Measurements from ENCODE around the gene SLC38A11.
"Not testable (repeated sequence)": the region's sequence is repeated elsewhere in the genome, so short reads cannot be mapped to it uniquely, and the experiment has no call there.

SLC38A11 gene, protein sequence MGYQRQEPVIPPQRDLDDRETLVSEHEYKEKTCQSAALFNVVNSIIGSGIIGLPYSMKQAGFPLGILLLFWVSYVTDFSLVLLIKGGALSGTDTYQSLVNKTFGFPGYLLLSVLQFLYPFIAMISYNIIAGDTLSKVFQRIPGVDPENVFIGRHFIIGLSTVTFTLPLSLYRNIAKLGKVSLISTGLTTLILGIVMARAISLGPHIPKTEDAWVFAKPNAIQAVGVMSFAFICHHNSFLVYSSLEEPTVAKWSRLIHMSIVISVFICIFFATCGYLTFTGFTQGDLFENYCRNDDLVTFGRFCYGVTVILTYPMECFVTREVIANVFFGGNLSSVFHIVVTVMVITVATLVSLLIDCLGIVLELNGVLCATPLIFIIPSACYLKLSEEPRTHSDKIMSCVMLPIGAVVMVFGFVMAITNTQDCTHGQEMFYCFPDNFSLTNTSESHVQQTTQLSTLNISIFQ

DNA sequence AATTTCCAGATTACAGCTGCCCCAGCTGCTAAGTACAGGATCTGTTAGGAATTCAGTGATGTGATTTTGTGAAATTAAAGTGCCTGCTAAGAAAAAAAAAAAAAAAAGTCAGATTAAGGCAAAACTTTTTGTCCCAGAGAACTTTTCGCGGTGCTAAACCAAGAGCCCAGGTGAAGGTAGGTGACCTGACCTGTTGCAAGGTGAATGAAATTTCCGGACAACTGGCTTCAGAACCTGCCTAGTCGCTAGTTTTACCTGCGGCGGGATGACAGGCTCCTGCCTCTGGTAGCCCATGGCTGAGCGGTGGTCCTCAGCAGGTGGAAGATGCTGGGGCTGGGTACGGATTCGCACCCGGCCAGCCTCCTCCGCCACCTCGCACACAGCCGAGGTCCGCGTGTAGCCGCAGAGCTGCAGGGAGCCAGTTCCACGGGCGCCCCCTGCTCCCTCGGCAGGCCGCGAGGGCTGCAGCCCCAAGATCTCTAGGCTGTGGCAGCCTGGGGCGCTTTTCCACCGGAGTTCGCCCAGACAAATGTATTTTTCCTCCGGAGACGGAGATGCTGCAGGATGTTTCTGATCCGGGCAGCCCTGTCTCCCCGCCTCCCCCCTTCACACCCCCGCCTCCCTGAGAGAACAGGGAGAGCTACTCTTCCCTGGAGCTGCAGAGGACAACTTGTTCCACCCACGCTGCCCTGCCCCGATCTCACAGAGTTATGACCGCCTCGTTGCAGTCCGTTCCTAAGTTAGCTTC, at the start of gene SLC38A11:
SLC38A11 (minus strand) TSS at position 572 of the 748 bp plus-strand sequence; CDS start at position 294, 278 bp downstream.
- DNase-seq = no peak

DNA sequence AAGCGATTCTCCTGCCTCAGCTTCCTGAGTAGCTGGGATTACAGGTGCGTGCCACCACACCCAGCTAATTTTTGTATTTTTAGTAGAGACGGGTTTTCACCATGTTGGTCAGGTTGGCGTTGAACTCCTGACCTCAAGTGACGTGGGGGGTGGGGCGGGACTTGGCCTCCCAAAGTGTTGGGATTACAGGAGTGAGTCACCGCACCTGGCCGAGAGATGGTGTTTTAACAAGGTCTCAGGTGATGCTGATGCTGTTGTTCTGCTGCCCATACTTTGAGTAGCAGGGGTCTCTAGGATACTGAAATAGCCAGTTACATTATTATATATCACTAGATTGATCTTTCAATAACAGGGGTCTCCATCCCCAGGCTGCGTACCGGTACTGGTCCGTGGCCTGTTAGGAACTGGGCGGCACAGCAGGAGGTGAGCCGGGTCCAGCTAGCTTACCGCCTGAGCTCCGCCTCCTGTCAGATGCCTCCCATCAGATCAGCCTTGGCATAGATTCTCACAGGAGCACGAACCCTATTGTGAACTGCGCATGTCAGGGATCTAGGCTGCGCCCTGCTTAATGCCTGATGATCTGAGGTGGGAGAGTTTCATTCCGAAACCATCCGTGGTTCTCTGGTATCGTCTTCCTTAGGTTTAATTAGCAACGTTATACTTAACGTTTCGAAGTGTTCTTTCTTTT, 48.3 kb upstream of the SLC38A11 start:
- no peak for DNase-seq

DNA sequence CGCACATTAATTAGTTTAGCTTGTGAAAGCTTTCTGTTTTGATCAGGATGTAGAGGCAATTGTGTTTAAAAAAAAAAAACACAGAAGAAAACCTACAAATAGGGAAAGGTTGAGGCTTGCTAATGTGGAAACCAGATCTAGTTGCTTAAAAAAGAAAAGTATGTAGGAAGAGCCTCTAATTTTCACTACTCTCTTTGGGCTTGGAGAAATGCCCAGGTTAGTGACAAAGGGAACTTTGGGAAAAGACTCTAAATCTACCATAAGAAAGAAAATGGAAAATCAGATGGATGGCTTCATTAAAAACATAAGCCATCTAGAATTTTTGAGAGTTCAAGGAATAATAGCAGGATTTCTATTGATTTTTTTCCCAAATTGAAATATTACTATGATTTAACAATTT, 47.3 kb upstream of the SLC38A11 start:
- DNase-seq = no peak

DNA sequence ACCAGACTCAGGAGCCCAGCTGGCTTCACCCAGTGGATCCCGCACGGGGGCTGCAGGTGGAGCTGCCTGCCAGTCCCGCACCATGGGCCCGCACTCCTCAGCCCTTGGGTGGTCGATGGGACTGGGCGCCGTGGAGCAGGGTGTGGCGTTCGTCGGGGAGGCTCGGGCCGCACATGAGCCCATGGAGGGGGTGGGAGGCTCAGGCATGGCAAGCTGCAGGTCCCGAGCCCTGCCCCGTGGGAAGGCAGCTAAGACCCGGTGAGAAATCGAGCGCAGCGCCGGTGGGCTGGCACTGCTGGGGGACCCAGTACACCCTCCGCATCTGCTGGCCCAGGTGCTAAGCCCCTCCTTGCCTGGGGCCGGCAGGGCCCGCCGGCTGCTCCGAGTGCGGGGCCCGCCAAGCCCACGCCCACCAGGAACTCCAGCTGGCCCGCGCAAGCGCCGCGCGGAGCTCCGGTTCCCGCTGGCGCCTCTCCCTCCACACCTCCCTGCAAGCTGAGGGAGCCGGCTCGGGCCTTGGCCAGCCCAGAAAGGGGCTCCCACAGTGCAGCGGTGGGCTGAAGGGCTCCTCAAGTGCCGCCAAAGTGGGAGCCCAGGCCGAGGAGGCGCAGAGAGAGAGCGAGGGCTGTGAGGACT, 39.5 kb upstream of the SLC38A11 start:
- DNase-seq = not testable (repeated sequence)

DNA sequence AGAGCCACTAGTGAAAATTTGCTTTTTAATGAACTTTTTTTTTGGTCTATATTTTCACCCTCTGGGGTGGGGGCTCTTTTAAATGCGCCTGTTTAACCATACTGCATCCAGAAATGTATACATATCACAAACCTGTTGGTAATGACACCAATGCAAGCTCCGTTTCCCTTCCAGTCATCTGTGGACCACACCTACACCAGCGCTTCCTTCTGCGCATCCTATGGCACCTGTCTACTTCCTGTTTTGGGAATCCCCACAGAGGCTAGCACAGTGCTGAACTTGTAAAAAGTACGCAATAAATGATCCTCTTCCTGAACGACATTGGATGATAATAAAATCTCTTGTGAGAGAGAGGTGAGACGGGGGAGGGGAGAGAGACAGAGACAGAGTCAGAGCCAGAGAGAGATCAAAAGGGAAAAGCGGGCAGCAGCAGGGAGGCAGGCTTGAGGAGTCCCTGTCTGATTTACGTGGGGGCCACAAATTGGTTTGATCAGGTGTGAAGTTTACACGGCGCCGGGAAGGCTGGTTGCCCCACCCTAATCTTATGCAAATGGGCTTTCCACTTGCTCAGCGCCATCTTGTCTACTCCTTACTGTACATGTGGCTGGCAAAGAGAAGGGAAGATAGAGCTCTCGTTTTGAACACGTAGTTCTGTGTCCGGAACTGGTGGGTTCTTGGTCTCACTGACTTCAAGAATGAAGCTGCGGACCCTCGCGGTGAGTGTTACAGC, 38.1 kb upstream of the SLC38A11 start:
- DNase-seq = no peak

DNA sequence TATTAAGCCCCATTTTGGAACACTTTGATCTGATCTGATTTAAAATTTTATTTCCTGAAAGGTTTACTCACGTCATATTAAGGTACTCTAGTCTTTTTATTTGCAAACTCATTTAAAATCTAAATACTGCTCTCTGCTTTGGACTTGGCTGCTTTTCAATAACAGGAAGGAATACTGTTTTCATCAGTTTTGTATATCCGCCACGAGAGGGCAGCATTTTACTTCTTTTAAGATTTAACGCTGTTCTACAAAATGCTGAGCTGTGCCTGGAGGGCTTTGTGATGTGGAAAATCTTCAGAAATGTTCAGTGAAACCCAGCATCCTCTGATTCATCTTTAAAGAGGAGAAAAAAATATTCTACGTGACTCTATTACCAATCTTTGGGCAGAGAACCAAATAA, 37.5 kb upstream of the SLC38A11 start:
- peak; percentile 78 for DNase-seq

DNA sequence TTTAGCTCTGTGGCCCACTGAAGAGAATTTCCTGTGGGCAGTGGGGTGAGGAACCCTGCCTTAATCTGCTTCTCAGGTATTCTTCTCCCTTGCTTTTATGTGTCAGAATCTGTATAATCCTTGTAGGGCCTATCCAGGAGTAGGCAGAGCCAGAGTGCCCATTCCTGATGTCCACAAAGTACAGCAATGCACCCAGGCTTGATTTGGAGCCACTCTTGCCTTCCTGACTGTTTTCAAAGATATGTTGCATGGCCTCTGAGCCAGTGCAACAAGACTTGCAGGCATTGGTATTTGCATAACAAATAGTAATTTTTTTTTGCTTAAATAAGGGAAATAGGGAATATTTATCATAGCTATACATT, 36.7 kb upstream of the SLC38A11 start:
- not testable (repeated sequence) for DNase-seq

DNA sequence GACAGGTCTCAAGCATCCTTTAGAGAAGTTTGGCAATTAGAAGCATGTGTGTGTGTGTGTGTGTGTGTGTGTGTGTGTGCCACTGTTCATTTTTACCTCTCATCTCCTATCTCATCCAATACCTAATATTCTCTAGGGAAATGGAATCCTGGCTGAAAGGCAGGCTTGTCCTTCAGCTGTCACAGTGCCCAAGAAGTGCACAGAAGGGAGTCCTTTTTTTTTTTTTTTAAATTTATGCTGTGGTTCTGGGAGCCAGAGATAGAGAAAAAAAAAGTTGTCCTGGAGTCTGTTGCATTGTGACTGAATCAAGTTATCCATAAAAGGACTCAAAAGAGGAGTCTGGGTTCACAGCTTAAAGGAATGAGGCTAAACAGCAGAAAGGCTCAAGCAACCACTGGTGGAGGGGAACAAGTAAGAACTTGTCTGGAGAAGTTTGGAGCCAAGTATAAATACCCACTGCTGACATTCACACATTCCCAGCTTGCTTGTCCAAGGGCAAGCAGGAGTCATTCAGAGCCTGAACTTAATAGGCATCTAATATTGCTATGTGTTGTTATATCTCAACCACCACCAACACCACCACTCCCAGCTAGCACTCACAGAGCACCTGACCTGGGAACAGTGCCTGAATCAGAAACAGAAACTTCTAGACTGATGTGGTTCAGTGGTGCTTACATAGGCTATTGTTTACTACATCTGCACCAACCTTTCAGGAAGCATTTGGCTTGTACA, 36.2 kb upstream of the SLC38A11 start:
- peak; percentile 21 for DNase-seq

DNA sequence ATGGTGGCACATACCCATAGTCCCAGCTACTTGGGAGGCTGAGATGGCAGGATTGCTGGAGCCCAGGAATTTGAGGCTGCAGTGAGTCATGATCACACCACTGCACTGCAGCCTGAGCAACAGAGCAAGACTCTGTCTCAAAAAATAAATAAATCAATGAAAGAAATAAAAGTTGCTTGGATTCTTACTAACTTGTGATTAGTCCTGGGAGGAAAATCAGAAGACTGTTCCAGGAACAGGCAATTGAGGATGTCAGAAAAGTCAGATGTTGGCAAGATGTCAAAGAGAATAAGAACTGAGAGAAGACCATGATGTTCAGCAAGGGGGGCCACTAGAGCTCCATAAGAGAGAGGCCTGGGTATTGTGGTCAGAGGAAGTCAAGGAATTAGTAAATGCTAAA, 35.6 kb upstream of the SLC38A11 start:
- not testable (repeated sequence) for DNase-seq

DNA sequence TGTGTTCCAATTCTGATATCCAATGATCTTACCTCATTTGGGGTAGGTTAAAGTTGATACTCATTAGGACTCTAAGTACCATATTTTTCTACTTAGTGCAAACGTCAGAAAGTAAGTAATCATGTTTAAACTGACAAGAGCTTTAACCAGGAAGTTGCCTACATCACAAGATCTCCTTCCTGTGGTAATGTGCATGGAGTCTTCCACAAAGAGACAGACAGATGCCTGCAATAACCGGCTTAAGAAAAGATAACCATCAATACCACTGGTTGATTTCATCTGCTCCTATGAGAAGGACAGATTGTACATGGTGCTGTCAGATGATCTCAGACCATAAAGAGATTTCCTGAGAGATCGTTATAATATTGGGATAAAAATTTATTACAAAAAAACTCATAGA, 33.5 kb upstream of the SLC38A11 start:
- not testable (repeated sequence) for DNase-seq

DNA sequence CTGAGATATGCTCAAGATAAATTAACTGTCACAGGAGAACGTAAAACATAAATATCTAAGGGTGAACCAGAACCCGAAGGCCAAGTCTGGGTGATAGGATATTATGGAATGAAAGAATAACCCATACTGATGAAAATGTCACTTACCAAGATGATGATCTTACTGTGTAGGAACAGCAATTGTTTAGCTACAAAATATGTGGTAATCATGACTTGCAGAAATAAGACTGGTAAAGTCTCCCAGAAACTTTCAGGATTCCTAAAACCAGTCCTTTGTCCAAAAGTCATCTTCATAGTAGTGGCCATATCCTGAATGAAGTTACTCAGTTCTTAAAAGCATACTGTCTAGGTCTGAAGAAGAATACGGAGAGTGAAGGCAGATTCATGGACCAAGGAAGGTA, 30.7 kb upstream of the SLC38A11 start:
- not testable (repeated sequence) for DNase-seq

DNA sequence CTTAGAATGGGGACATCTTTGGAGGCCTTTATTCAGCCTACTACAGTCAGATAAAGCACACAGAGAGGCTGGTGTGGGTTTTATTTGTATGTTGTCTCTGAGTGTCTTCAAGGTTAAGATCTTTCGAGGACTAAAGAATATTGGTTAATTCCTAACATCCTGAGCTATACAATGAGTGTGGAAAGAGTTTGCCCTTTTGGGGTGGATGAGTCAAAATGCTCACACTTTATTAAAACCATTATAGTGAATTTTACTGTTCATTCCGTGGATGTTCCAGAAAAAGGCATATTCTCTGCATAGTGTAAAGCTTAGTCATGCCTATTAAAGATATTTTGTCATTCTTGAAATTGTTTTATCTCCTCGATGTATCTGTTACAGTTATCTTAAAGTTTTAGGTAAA, 29.1 kb upstream of the SLC38A11 start:
- no peak for DNase-seq

DNA sequence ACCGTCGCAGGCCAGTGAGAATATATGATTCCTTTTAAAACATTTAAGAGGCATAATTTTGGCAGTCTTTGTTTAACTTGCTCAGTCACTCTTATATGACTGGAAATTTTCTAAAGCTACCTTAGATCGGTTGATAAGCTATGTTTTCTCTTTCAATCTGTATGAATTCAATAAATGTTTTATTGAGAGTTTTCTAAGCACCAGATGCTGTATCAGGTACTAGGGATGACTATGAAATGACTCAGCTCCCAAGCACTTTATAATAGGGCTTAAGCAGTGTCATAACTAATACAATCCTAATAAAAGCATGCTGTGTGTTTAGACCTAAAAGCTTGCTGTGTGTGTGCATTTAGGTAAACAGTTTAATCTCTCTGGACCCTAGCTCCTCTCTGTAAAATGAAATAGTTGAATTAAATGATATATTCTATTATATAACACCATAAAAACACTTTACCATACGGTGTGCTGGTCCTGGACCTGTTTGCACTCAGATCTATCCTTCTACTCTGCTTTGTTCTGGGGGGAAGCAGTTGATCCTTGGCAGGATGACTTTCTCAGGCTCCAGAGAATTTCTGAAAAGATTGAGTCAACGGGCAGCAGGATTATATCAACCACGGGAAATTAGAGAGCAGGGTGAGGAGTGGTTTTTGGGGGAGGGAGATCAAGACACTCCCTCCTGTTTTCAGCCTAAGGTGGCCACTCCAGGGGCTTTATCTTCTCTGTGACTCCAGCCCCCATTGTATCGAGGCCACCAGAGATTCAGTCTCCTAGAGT, 26.1 kb upstream of the SLC38A11 start:
- DNase-seq = no peak

DNA sequence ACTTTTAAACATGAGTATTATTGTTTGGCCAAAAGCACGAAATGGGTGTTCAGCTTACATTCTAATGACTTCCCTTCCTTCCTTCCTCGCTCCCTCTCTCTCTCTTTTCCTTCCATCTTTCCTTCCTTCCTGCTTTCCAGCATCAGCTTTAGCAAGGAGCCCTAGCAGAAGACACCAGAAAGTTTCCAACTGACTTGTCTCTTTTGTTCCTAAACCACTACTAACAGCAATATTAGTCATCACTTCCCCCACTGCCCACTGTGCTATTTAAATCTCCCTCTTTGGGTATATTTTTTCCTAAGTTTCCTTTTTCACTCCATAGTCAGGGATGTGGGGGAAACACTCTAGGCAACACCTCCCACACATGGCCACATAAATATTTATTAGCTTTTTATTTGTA, 25.4 kb upstream of the SLC38A11 start:
- DNase-seq = not testable (repeated sequence)

DNA sequence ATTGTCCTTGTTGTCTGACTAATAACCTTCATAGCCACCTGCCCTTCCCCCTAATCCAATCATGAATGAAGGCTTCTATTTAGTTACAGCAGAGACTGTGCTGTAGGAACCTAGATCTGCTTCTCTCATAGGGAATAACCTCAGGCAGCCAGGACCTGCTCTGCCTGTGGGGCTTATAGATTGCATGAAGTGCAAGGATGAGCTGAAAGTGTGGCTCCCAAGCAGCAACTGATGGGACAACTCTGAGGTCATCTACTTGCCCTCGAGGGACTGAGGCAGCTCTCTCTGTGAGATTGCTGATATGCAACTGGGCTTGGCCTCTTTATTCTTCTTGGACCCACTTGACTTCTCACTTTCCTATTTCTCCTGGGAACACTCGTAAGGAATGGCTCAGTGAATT, 23.8 kb upstream of the SLC38A11 start:
- DNase-seq = no peak

DNA sequence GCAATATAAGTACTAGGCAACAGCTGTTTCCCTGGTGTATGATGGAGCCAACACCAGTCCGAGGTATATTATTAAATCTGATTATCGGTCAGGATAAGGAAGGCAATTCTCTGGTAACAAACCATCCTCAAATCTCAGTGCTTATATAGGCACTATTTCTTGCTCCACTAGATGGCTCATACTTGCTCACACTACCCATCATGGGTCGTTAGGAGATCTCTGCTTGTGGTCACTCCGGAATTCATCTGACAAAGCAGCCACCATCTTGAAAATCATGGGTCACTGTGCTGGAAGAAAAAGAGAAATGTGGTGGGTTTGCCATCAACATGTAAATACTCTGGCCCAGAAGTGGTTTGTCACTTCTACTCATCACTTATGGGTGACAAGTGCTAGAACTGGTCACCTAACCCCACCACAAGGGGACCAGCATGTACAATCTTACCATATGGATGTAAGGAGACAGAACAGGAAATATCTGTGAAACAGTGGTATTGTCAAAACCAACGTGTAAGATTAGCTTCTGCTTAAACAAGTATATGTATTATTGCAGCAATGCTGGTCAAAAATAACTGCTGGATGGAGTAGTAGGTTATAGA, 21.6 kb upstream of the SLC38A11 start:
- DNase-seq = not testable (repeated sequence)

DNA sequence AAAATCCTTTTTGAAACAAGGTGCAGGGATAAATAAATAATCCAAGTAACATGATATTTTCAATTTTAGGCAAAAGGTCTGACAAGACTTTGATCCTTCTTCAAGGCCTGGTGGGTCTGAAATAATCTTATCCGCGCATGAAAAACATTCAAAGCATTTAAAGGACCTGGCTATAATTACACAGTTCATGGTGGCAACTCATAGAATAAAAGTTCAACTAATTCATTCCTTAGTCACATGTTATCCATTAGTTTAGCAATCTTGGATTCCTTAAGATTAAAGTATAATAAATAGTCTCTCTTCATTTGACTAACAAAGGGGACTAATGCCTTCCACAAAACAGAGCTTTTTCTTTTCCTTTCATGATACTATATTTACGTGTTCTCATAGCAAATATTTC, 21.0 kb upstream of the SLC38A11 start:
- DNase-seq = no peak

DNA sequence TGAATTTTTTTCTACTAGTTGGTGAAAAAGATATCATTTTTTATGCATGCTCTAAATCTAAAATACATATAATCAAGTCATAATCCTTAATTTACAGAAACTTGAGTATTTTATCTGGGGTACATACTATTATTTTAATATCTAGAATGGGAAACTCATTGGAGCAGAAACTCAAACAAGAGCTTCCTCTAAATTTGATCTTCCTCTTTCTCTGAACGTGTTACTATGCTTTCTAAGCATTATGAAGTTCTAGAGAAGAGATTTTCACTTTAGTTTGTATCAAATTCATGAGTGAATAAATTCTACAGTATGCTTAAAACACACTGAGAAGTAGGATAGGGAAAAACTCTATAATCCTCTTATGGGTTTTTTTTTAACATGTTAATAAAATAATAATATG, 20.6 kb upstream of the SLC38A11 start:
- DNase-seq = no peak

DNA sequence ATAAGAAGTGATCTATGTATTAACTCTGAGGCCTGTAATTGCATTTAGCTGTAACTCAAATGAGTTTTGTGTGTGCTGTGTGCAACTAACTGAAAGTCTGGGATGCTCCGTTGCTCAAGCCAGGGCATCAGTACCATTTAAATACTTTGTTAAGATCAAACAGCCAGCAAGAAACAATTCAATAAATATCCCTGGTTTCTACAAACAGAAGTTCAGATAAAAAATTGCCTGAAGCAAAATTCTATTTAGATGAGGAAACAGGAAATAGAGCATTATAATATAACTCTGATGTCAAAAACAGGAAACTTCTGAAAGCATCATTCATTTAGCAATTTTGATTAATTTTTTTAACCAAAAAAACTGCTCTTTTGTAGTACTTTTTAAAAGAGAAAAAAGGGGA, 18.9 kb upstream of the SLC38A11 start:
- DNase-seq = no peak

DNA sequence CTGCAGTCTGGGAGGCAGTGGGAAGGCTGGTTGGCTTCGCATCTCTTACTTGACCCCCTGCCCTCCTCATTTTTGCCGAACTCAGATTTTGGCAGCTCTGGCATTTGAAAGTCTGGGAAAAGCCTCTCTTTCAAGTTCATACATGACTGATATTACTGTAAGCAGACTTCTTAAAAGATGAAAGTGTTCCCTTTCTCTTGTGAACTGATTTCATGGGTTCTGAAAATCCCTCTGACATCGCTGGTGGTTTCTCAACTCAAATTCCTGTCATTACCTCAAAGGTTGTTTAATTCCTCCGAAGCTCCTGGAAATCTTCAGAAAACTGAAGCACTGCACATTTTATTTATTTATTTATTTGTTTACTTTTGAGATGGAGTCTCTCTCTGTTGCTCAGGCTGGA, 16.9 kb upstream of the SLC38A11 start:
- no peak for DNase-seq

Data from RPMI8226 (cell line).